HG03280 (cell line): ENCODE results near the gene LRIT1.
"Not testable (repeated sequence)": the region's sequence is repeated elsewhere in the genome, so short reads cannot be mapped to it uniquely, and the experiment has no call there.

Source experiments
- ATAC-seq: cut with Tn5 transposase; IDR thresholded peaks from one replicate; pipeline ENCODE4 v1.9.1; 2021; ENCODE audit warnings: mild to moderate bottlenecking, moderate library complexity; ENCODE audit not compliant: unreplicated experiment

LRIT1 gene

GRCh38 chr10:84241185-84241790, at the start of gene LRIT1:
LRIT1 (minus strand) TSS chr10:84241546; CDS start chr10:84241439, 107 bp downstream.
- ATAC-seq = no peak

- ATAC-seq = no peak
Measured at GRCh38 chr10:84290235-84290634, 48.9 kb upstream of the LRIT1 start.

- ATAC-seq = no peak
Measured at GRCh38 chr10:84289521-84290200, 48.3 kb upstream of the LRIT1 start.

GRCh38 chr10:84288151-84288550, 46.8 kb upstream of the LRIT1 start:
- no peak for ATAC-seq

GRCh38 chr10:84286695-84287094, 45.3 kb upstream of the LRIT1 start:
- ATAC-seq = no peak

GRCh38 chr10:84279876-84280475, 38.6 kb upstream of the LRIT1 start:
- not testable (repeated sequence) for ATAC-seq

GRCh38 chr10:84270708-84271107, 29.4 kb upstream of the LRIT1 start:
- ATAC-seq = no peak

GRCh38 chr10:84269773-84270172, 28.4 kb upstream of the LRIT1 start:
- ATAC-seq = no peak

GRCh38 chr10:84269162-84269561, 27.8 kb upstream of the LRIT1 start:
- ATAC-seq = no peak

GRCh38 chr10:84267503-84268126, 26.3 kb upstream of the LRIT1 start:
- no peak for ATAC-seq

GRCh38 chr10:84265418-84265817, 24.1 kb upstream of the LRIT1 start:
- ATAC-seq = no peak

GRCh38 chr10:84264611-84265141, 23.3 kb upstream of the LRIT1 start:
- ATAC-seq = peak; percentile 96

- no peak for ATAC-seq
Measured at GRCh38 chr10:84263716-84264115, 22.4 kb upstream of the LRIT1 start.

GRCh38 chr10:84262190-84262956, 21.0 kb upstream of the LRIT1 start:
- ATAC-seq = no peak

- ATAC-seq = no peak
Measured at GRCh38 chr10:84261236-84261915, 20.0 kb upstream of the LRIT1 start.

GRCh38 chr10:84258034-84258695, 16.8 kb upstream of the LRIT1 start:
- ATAC-seq = no peak

- ATAC-seq = no peak
Measured at GRCh38 chr10:84257343-84258020, 16.1 kb upstream of the LRIT1 start.

GRCh38 chr10:84256510-84257342, 15.4 kb upstream of the LRIT1 start:
- peak; percentile 48 for ATAC-seq
